GM23248 (cell line): Measurements from ENCODE around the gene CRISPLD2. TPM values are rescaled to one million over a fixed set of nuclear protein-coding genes. Genes with fewer than 3 reads are reported as not detected.

Experiments used
- DNase-seq: peaks from one replicate; pipeline ENCODE4 v3.0.0-alpha.2; 2015
- H2AFZ ChIP-seq: fragments of 200-600 bp; sonication (generic); 2 replicates; pipeline ENCODE4 v1.6.1; 2016; ENCODE audit warnings: antibody characterized with exemption
- H3F3A ChIP-seq: fragments of 200-600 bp; sonication (generic); 2 replicates; pipeline ENCODE4 v1.6.1; 2016; ENCODE audit warnings: mild to moderate bottlenecking, antibody characterized with exemption, mixed run types; ENCODE audit not compliant: insufficient read depth
- H3K27ac ChIP-seq: fragments of 200-600 bp; sonication (generic); 2 replicates; pipeline ENCODE4 v1.5.1; 2016; ENCODE audit warnings: mild to moderate bottlenecking
- H3K27me3 ChIP-seq: fragments of 200-600 bp; sonication (generic); replicated peaks from 2 replicates; pipeline ENCODE4 v1.6.1; 2016; ENCODE audit warnings: mild to moderate bottlenecking; ENCODE audit not compliant: insufficient read depth
- H3K36me3 ChIP-seq: fragments of 200-600 bp; sonication (generic); 2 replicates; pipeline ENCODE4 v1.6.1; 2016; ENCODE audit warnings: low read depth, mild to moderate bottlenecking
- H3K4me1 ChIP-seq: fragments of 200-600 bp; sonication (generic); 2 replicates; pipeline ENCODE4 v1.6.1; 2016; ENCODE audit warnings: mild to moderate bottlenecking; ENCODE audit not compliant: insufficient read depth
- H3K4me2 ChIP-seq: fragments of 200-600 bp; sonication (generic); one replicate; pipeline ENCODE4 v1.6.1; 2016; ENCODE audit warnings: mild to moderate bottlenecking; ENCODE audit not compliant: unreplicated experiment
- H3K4me3 ChIP-seq: fragments of 200-600 bp; sonication (generic); 2 replicates; pipeline ENCODE4 v1.5.1; 2016; ENCODE audit warnings: mild to moderate bottlenecking
- H3K79me2 ChIP-seq: fragments of 200-600 bp; sonication (generic); 2 replicates; pipeline ENCODE4 v1.6.1; 2016; ENCODE audit warnings: mild to moderate bottlenecking; ENCODE audit not compliant: insufficient read depth
- H3K9ac ChIP-seq: fragments of 200-600 bp; sonication (generic); 2 replicates; pipeline ENCODE4 v1.6.1; 2016; ENCODE audit warnings: mild to moderate bottlenecking
- H3K9me2 ChIP-seq: fragments of 200-600 bp; sonication (generic); 2 replicates; pipeline ENCODE4 v1.6.1; 2016; ENCODE audit warnings: mixed run types, mild to moderate bottlenecking, moderate library complexity; ENCODE audit not compliant: insufficient read depth
- H3K9me3 ChIP-seq: fragments of 200-600 bp; sonication (generic); one replicate; pipeline ENCODE4 v1.6.1; 2017; ENCODE audit warnings: low read depth
- H4K20me1 ChIP-seq: fragments of 200-600 bp; sonication (generic); 2 replicates; pipeline ENCODE4 v1.6.0; 2016; ENCODE audit not compliant: insufficient read depth
- EZH2 ChIP-seq: fragments of 200-600 bp; sonication (generic); IDR thresholded peaks from 2 replicates; pipeline ENCODE4 v1.6.1; 2018; ENCODE audit warnings: antibody characterized with exemption, mild to moderate bottlenecking; ENCODE audit not compliant: insufficient read depth, poor library complexity, severe bottlenecking
- EZH2phosphoT487 ChIP-seq: fragments of 200-600 bp; sonication (generic); IDR thresholded peaks from 2 replicates; pipeline ENCODE4 v1.6.1; 2018; ENCODE audit warnings: antibody characterized with exemption, moderate library complexity, mild to moderate bottlenecking, low read depth; ENCODE audit not compliant: insufficient read depth
- WGBS, 2 experiments: methylation state at CpG; one replicate each; pipeline ENCODE4 v1.1.6; 2015 to 2017; ENCODE audit warnings: low lambda C conversion rate in 2 of 2, low coverage in 1 of 2; ENCODE audit errors: missing lambda C conversion rate in 2 of 2; 5-methylcytosine and 5-hydroxymethylcytosine counted together
- in situ Hi-C: fragments of 300-500 bp; cut with MboI; formaldehyde crosslinking; loops from 2 replicates; pipeline ENCODE4 v1.15.0; 2020
- polyA plus RNA-seq: library from polyadenylated mRNA; unstranded; fragments of >200 nt; fragmentation: Nextera tagmentation; extraction: Ambion mirVana; gene quantifications from 2 replicates; pipeline ENCODE4 v1.2.1, GENCODE V29; 2016
- total RNA-seq: library from RNA; depleted of rRNA; stranded (reverse); fragments of >200 nt; shearing (Covaris generic); gene quantifications from 2 replicates; pipeline ENCODE4 v1.2.3, GENCODE V29; 2014

Gene CRISPLD2
- total and polyA plus RNA-seq, 2 experiments from 2014 or later: 21.5 to 36.3 TPM

DNA sequence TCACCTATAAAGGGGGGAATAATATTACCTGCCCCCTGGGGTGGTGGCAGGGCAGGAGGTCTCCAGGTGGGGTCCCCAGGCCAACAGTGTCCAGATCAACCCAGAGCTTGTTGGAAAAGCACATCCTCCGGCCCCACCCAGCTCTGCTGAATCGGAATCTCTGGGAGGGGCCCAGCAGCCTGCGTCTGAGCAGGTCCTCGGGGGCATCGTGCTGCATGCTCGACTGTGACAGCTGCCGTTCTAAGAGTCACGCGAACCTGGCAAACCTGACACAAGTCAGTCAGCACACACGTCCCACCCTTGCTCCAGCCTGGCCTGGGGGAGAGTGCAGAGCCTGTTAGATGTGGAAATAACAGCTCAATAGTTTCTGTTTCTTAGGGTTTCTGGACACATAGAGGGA lies 72.3 kb downstream of the CRISPLD2 start:
- Histone ChIP-seq H3K4me3 (no peak overlapping the region), H2AFZ (no peak overlapping the region), H3K27me3 (no peaks in the 10 kb centered on the region), H3K9me2 (no peaks in the 10 kb centered on the region), H3K9me3 (no peaks in the 10 kb centered on the region), H3F3A (no peaks in the 10 kb centered on the region), H3K9ac (no peak overlapping the region), H3K79me2 (no peaks in the 10 kb centered on the region), H3K36me3 (no peaks in the 10 kb centered on the region), H3K4me1 (no peaks in the 10 kb centered on the region), H3K27ac (no peak overlapping the region), H3K4me2 (no peak overlapping the region), H4K20me1 (no peaks in the 10 kb centered on the region)
- in situ Hi-C loops: no loop called here
- WGBS, 2 experiments: 97 to 98% methylated on average over 10 of the region's 10 CpGs
- DNase-seq: no peak
- TF ChIP-seq EZH2: no peak
- TF ChIP-seq EZH2phosphoT487: no peak

GRCh38 chr16:84893467-84893848 lies 73.7 kb downstream of the CRISPLD2 start:
- Histone ChIP-seq H3F3A (no peaks in the 10 kb centered on the region), H3K27ac (no peak overlapping the region), H3K79me2 (no peaks in the 10 kb centered on the region), H3K9me2 (no peaks in the 10 kb centered on the region), H3K9ac (no peak overlapping the region), H3K36me3 (no peaks in the 10 kb centered on the region), H3K4me1 (no peaks in the 10 kb centered on the region), H3K27me3 (no peaks in the 10 kb centered on the region), H3K9me3 (no peaks in the 10 kb centered on the region), H3K4me3 (no peak overlapping the region), H4K20me1 (no peaks in the 10 kb centered on the region), H2AFZ (no peak overlapping the region), H3K4me2 (no peak overlapping the region)
- WGBS, 2 experiments: 97 to 100% methylated on average over 3 of the region's 3 CpGs
- TF ChIP-seq EZH2 (no peak), EZH2phosphoT487 (no peak)
- DNase-seq: no peak
- in situ Hi-C loops: no loop called here

GRCh38 chr16:84893849-84894599 lies 74.2 kb downstream of the CRISPLD2 start:
- Histone ChIP-seq H3K4me1 (no peaks in the 10 kb centered on the region), H3F3A (no peaks in the 10 kb centered on the region), H4K20me1 (no peaks in the 10 kb centered on the region), H3K36me3 (no peaks in the 10 kb centered on the region), H3K27me3 (no peaks in the 10 kb centered on the region), H3K27ac (no peak overlapping the region), H3K4me2 (no peak overlapping the region), H3K9ac (no peak overlapping the region), H3K9me2 (no peaks in the 10 kb centered on the region), H3K79me2 (no peaks in the 10 kb centered on the region), H3K4me3 (no peak overlapping the region), H2AFZ (no peak overlapping the region), H3K9me3 (no peaks in the 10 kb centered on the region)
- DNase-seq: no peak
- TF ChIP-seq EZH2phosphoT487 (no peak), EZH2 (no peak)
- in situ Hi-C loops: no loop called here
- WGBS, 2 experiments: 91 to 92% methylated on average over 12 of the region's 12 CpGs

- in situ Hi-C loops: no loop called here
- H3K4me1 ChIP-seq: no peaks in the 10 kb centered on the region
- 87 to 93% methylated on average over 6 of the region's 6 CpGs for WGBS, 2 experiments
- no peak overlapping the region for H2AFZ ChIP-seq
- no peak overlapping the region for H3K27ac ChIP-seq
- no peaks in the 10 kb centered on the region for H4K20me1 ChIP-seq
- no peaks in the 10 kb centered on the region for H3K9me2 ChIP-seq
- no peaks in the 10 kb centered on the region for H3F3A ChIP-seq
- no peaks in the 10 kb centered on the region for H3K9me3 ChIP-seq
- DNase-seq: no peak
- H3K4me2 ChIP-seq: no peak overlapping the region
- no peaks in the 10 kb centered on the region for H3K79me2 ChIP-seq
- H3K36me3 ChIP-seq: no peaks in the 10 kb centered on the region
- no peaks in the 10 kb centered on the region for H3K27me3 ChIP-seq
- no peak overlapping the region for H3K9ac ChIP-seq
- no peak overlapping the region for H3K4me3 ChIP-seq
- TF ChIP-seq EZH2phosphoT487 (no peak), EZH2 (no peak)
These were observed 75.2 kb downstream of the CRISPLD2 start for GRCh38 chr16:84895016-84895415.
